ENCODE measurements around the gene HPCAL1.

Gene HPCAL1

DNA sequence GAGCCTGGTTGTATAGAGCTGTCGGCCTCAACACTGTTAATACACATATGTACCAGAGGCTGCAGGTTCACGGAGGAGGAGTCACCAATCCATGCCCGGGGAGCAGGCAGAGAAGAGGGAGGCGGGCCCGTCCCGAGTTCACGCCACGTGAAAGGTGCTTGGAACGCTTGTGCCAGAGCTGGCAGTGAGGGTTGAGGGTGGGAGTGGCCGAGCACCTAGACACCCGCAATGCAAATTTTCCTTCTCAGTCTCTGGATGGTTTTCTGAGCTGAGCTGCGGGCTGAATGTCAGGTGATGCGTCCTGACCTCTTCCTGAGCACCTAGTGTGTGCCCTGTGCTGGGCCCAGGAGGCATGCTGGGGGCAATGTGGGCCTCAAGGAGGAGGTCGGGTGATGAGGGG is 93.2 kb downstream of the HPCAL1 start:
- no peak overlapping the region for H3K56ac ChIP-seq (ENCODE audit: low read length)

GRCh38 chr2:10396464-10396863 is 93.8 kb downstream of the HPCAL1 start:
- H3K79me2 ChIP-seq (ENCODE audit: control insufficient read depth, insufficient read depth, low read length): no peaks in the 10 kb centered on the region
- H3K4me1 ChIP-seq (ENCODE audit: control insufficient read depth, low read depth, low read length): peaks cover 5% of the 10 kb centered on the region
- no peaks in the 10 kb centered on the region for H3K79me1 ChIP-seq (ENCODE audit: low read length)
- H3K4ac ChIP-seq (ENCODE audit: low read depth, low read length): no peak overlapping the region
- WGBS (ENCODE audit: extremely low coverage, insufficient coverage, low lambda C conversion rate): no CpG with 5 or more reads among the region's 13 CpGs
- H3K27me3 ChIP-seq (ENCODE audit: insufficient read depth, low read length, poor library complexity): no peaks in the 10 kb centered on the region
- no peak overlapping the region for H3K4me3 ChIP-seq (ENCODE audit: low read length)
- no peak overlapping the region for H2BK15ac ChIP-seq (replicated peaks; ENCODE audit: low read depth)
- H3K27ac ChIP-seq (ENCODE audit: low read depth, low read length): no peak overlapping the region
- no peak for DNase-seq
- H3K56ac ChIP-seq (ENCODE audit: low read length): no peak overlapping the region
- H3K18ac ChIP-seq (ENCODE audit: low read length): no peak overlapping the region
- H3K23ac ChIP-seq (ENCODE audit: low read length): no peak overlapping the region
- no peak overlapping the region for H4K8ac ChIP-seq (ENCODE audit: low read depth, low read length)
- no peak overlapping the region for H2AK5ac ChIP-seq (ENCODE audit: low read length)
- H2BK120ac ChIP-seq (ENCODE audit: low read depth, low read length): no peak overlapping the region
- H2BK5ac ChIP-seq (ENCODE audit: low read length): no peak overlapping the region
- no peak overlapping the region for H3K4me2 ChIP-seq (ENCODE audit: low read length)
- H3K36me3 ChIP-seq (ENCODE audit: control insufficient read depth, insufficient read depth, low read length): no peaks in the 10 kb centered on the region
- no peak overlapping the region for H4K5ac ChIP-seq (ENCODE audit: low read length)
- H3K9ac ChIP-seq (ENCODE audit: low read length): no peak overlapping the region

More for the DNA sequence above, 93.2 kb downstream of the HPCAL1 start:
- H3K79me1 ChIP-seq (ENCODE audit: low read length): no peaks in the 10 kb centered on the region
- no peaks in the 10 kb centered on the region for H3K36me3 ChIP-seq (ENCODE audit: control insufficient read depth, insufficient read depth, low read length)
- H3K27ac ChIP-seq (ENCODE audit: low read depth, low read length): no peak overlapping the region
- H2BK15ac ChIP-seq (replicated peaks; ENCODE audit: low read depth): no peak overlapping the region
- H3K4me3 ChIP-seq (ENCODE audit: low read length): no peak overlapping the region
- H2AK5ac ChIP-seq (ENCODE audit: low read length): no peak overlapping the region
- H3K4me2 ChIP-seq (ENCODE audit: low read length): no peak overlapping the region
- H3K4ac ChIP-seq (ENCODE audit: low read depth, low read length): no peak overlapping the region
- no peak overlapping the region for H3K23ac ChIP-seq (ENCODE audit: low read length)
- no peak overlapping the region for H4K8ac ChIP-seq (ENCODE audit: low read depth, low read length)
- H2BK120ac ChIP-seq (ENCODE audit: low read depth, low read length): no peak overlapping the region
- H4K5ac ChIP-seq (ENCODE audit: low read length): no peak overlapping the region
- WGBS (ENCODE audit: extremely low coverage, insufficient coverage, low lambda C conversion rate): no CpG with 5 or more reads among the region's 14 CpGs
- H3K79me2 ChIP-seq (ENCODE audit: control insufficient read depth, insufficient read depth, low read length): no peaks in the 10 kb centered on the region
- no peak for DNase-seq
- H3K27me3 ChIP-seq (ENCODE audit: insufficient read depth, low read length, poor library complexity): no peaks in the 10 kb centered on the region
- peaks cover 5% of the 10 kb centered on the region for H3K4me1 ChIP-seq (ENCODE audit: control insufficient read depth, low read depth, low read length)
- H2BK5ac ChIP-seq (ENCODE audit: low read length): no peak overlapping the region
- H3K18ac ChIP-seq (ENCODE audit: low read length): no peak overlapping the region
- no peak overlapping the region for H3K9ac ChIP-seq (ENCODE audit: low read length)

GRCh38 chr2:10397297-10397875 is 94.7 kb downstream of the HPCAL1 start:
- no peak for DNase-seq
- Histone ChIP-seq H2BK15ac (replicated peaks; ENCODE audit: low read depth) (no peak overlapping the region), H4K5ac (ENCODE audit: low read length) (no peak overlapping the region), H3K23ac (ENCODE audit: low read length) (no peak overlapping the region), H2BK120ac (ENCODE audit: low read depth, low read length) (no peak overlapping the region), H2BK5ac (ENCODE audit: low read length) (no peak overlapping the region), H3K4me2 (ENCODE audit: low read length) (no peak overlapping the region), H3K79me2 (ENCODE audit: control insufficient read depth, insufficient read depth, low read length) (no peaks in the 10 kb centered on the region), H3K4ac (ENCODE audit: low read depth, low read length) (no peak overlapping the region), H3K18ac (ENCODE audit: low read length) (no peak overlapping the region), H3K27ac (ENCODE audit: low read depth, low read length) (no peak overlapping the region), H3K79me1 (ENCODE audit: low read length) (no peaks in the 10 kb centered on the region), H3K4me1 (ENCODE audit: control insufficient read depth, low read depth, low read length) (peaks cover 5% of the 10 kb centered on the region), H3K36me3 (ENCODE audit: control insufficient read depth, insufficient read depth, low read length) (no peaks in the 10 kb centered on the region), H3K9ac (ENCODE audit: low read length) (no peak overlapping the region), H3K56ac (ENCODE audit: low read length) (no peak overlapping the region), H2AK5ac (ENCODE audit: low read length) (no peak overlapping the region), H4K8ac (ENCODE audit: low read depth, low read length) (no peak overlapping the region), H3K4me3 (ENCODE audit: low read length) (no peak overlapping the region), H3K27me3 (ENCODE audit: insufficient read depth, low read length, poor library complexity) (no peaks in the 10 kb centered on the region)
- no CpG with 5 or more reads among the region's 16 CpGs for WGBS (ENCODE audit: extremely low coverage, insufficient coverage, low lambda C conversion rate)

- no peaks in the 10 kb centered on the region for H3K36me3 ChIP-seq (ENCODE audit: control insufficient read depth, insufficient read depth, low read length)
- no peak overlapping the region for H2BK120ac ChIP-seq (ENCODE audit: low read depth, low read length)
- no peak overlapping the region for H2BK15ac ChIP-seq (replicated peaks; ENCODE audit: low read depth)
- H3K4me3 ChIP-seq (ENCODE audit: low read length): no peak overlapping the region
- no peak overlapping the region for H3K18ac ChIP-seq (ENCODE audit: low read length)
- no peak overlapping the region for H3K23ac ChIP-seq (ENCODE audit: low read length)
- H3K79me2 ChIP-seq (ENCODE audit: control insufficient read depth, insufficient read depth, low read length): no peaks in the 10 kb centered on the region
- H3K9ac ChIP-seq (ENCODE audit: low read length): no peak overlapping the region
- no peaks in the 10 kb centered on the region for H3K27me3 ChIP-seq (ENCODE audit: insufficient read depth, low read length, poor library complexity)
- peaks cover 1% of the 10 kb centered on the region for H3K4me1 ChIP-seq (ENCODE audit: control insufficient read depth, low read depth, low read length)
- no peaks in the 10 kb centered on the region for H3K79me1 ChIP-seq (ENCODE audit: low read length)
- WGBS (ENCODE audit: extremely low coverage, insufficient coverage, low lambda C conversion rate): no CpG with 5 or more reads among the region's 4 CpGs
- no peak overlapping the region for H2AK5ac ChIP-seq (ENCODE audit: low read length)
- H3K4me2 ChIP-seq (ENCODE audit: low read length): no peak overlapping the region
- H3K4ac ChIP-seq (ENCODE audit: low read depth, low read length): no peak overlapping the region
- H4K8ac ChIP-seq (ENCODE audit: low read depth, low read length): no peak overlapping the region
- no peak overlapping the region for H4K5ac ChIP-seq (ENCODE audit: low read length)
- DNase-seq: no peak
- no peak overlapping the region for H2BK5ac ChIP-seq (ENCODE audit: low read length)
- no peak overlapping the region for H3K56ac ChIP-seq (ENCODE audit: low read length)
- no peak overlapping the region for H3K27ac ChIP-seq (ENCODE audit: low read depth, low read length)
These were observed 95.2 kb downstream of the HPCAL1 start for GRCh38 chr2:10397878-10398277.

- Histone ChIP-seq H2BK120ac (ENCODE audit: low read depth, low read length) (no peak overlapping the region), H2BK15ac (replicated peaks; ENCODE audit: low read depth) (no peak overlapping the region), H3K36me3 (ENCODE audit: control insufficient read depth, insufficient read depth, low read length) (no peaks in the 10 kb centered on the region), H3K27me3 (ENCODE audit: insufficient read depth, low read length, poor library complexity) (no peaks in the 10 kb centered on the region), H3K27ac (ENCODE audit: low read depth, low read length) (no peak overlapping the region), H3K4me3 (ENCODE audit: low read length) (no peak overlapping the region), H2AK5ac (ENCODE audit: low read length) (no peak overlapping the region), H3K18ac (ENCODE audit: low read length) (no peak overlapping the region), H4K8ac (ENCODE audit: low read depth, low read length) (no peak overlapping the region), H3K56ac (ENCODE audit: low read length) (no peak overlapping the region), H3K9ac (ENCODE audit: low read length) (no peak overlapping the region), H3K4me2 (ENCODE audit: low read length) (no peak overlapping the region), H2BK5ac (ENCODE audit: low read length) (no peak overlapping the region), H3K79me1 (ENCODE audit: low read length) (no peaks in the 10 kb centered on the region), H3K4me1 (ENCODE audit: control insufficient read depth, low read depth, low read length) (no peaks in the 10 kb centered on the region), H4K5ac (ENCODE audit: low read length) (no peak overlapping the region), H3K23ac (ENCODE audit: low read length) (no peak overlapping the region), H3K79me2 (ENCODE audit: control insufficient read depth, insufficient read depth, low read length) (no peaks in the 10 kb centered on the region), H3K4ac (ENCODE audit: low read depth, low read length) (no peak overlapping the region)
- DNase-seq: no peak
- no CpG with 5 or more reads among the region's 14 CpGs for WGBS (ENCODE audit: extremely low coverage, insufficient coverage, low lambda C conversion rate)
These were observed 95.8 kb downstream of the HPCAL1 start for GRCh38 chr2:10398496-10398895.

- Histone ChIP-seq H3K4me3 (ENCODE audit: low read length) (no peak overlapping the region), H4K5ac (ENCODE audit: low read length) (no peak overlapping the region), H3K9ac (ENCODE audit: low read length) (no peak overlapping the region), H3K4me2 (ENCODE audit: low read length) (no peak overlapping the region), H3K4ac (ENCODE audit: low read depth, low read length) (no peak overlapping the region), H4K8ac (ENCODE audit: low read depth, low read length) (no peak overlapping the region), H2AK5ac (ENCODE audit: low read length) (no peak overlapping the region), H2BK120ac (ENCODE audit: low read depth, low read length) (no peak overlapping the region), H2BK5ac (ENCODE audit: low read length) (no peak overlapping the region), H3K18ac (ENCODE audit: low read length) (no peak overlapping the region), H2BK15ac (replicated peaks; ENCODE audit: low read depth) (no peak overlapping the region), H3K79me1 (ENCODE audit: low read length) (no peaks in the 10 kb centered on the region), H3K23ac (ENCODE audit: low read length) (no peak overlapping the region), H3K27me3 (ENCODE audit: insufficient read depth, low read length, poor library complexity) (no peaks in the 10 kb centered on the region), H3K36me3 (ENCODE audit: control insufficient read depth, insufficient read depth, low read length) (no peaks in the 10 kb centered on the region), H3K4me1 (ENCODE audit: control insufficient read depth, low read depth, low read length) (no peaks in the 10 kb centered on the region), H3K27ac (ENCODE audit: low read depth, low read length) (no peak overlapping the region), H3K56ac (ENCODE audit: low read length) (no peak overlapping the region), H3K79me2 (ENCODE audit: control insufficient read depth, insufficient read depth, low read length) (no peaks in the 10 kb centered on the region)
- WGBS (ENCODE audit: extremely low coverage, insufficient coverage, low lambda C conversion rate): no CpG with 5 or more reads among the region's 16 CpGs
- DNase-seq: no peak
These were observed 96.7 kb downstream of the HPCAL1 start for GRCh38 chr2:10399358-10399757.
